Muscle of arm (tissue), 12 donors: ENCODE measurements around the gene MED20. TPM values are rescaled to one million over a fixed set of nuclear protein-coding genes. Genes with fewer than 3 reads are reported as not detected.

Experiments used
- DNase-seq: peaks from one replicate; pipeline ENCODE4 v3.0.0-alpha.2; 2013
- polyA plus RNA-seq, 12 donors: library from polyadenylated mRNA; unstranded; fragments of 120-200 nt; gene quantifications; one replicate each; pipeline ENCODE4 v1.2.1, GENCODE V29; 2013; ENCODE audit not compliant: insufficient read length in 12 of 12

The MED20 gene
- polyA plus RNA-seq, 12 donors = 15.6 to 22.6 (median 19.7) TPM; not detected in 1

DNA sequence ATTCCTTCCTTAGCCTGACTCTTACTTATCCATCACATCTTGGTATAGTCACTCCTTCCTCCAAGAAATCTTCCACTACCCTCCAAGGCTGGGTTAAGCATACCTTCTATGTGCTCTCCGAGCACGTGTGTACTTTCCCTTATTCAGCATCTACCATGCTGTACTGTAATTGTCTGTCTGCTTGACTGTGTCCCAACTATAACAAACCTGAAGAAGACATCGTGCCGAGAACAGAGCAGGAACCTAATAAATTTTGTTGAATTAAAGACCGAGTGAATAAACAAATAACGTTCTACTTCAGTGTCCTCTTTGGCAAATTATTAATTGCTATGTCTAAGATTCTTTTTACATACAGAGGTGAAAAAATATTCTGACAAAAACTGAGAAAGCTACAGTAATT lies 61.6 kb downstream of the MED20 start:
- no peak for DNase-seq

GRCh38 chr6:41858703-41859102 lies 62.2 kb downstream of the MED20 start:
- no peak for DNase-seq

Other genes with a start within 250 kb of the MED20 start
- gene TFEB, start 185.5 kb downstream of the MED20 start, polyA plus RNA-seq = 10 to 100 TPM in 1 of 12 donors, 1 to 10 TPM in 10, not detected in 1; 3.7 to 27.9 (median 6.0) TPM
- gene PGC, start 173.7 kb downstream of the MED20 start, polyA plus RNA-seq = not detected
- gene FRS3, start 141.2 kb downstream of the MED20 start, polyA plus RNA-seq = 10 to 100 TPM in 1 of 12 donors, 1 to 10 TPM in 10, not detected in 1; 5.7 to 11.9 (median 6.6) TPM
- 1 to 10 TPM in 10 of 12 donors, not detected in 2; 1.2 to 6.9 (median 2.5) TPM for gene PRICKLE4, start 140.4 kb downstream of the MED20 start, polyA plus RNA-seq
- gene TOMM6, start 133.4 kb downstream of the MED20 start, polyA plus RNA-seq = 100 to 1,000 TPM in 11 of 12 donors, not detected in 1; 130 to 199 (median 175) TPM
- 10 to 100 TPM in 1 of 12 donors, 1 to 10 TPM in 10, not detected in 1; 4.2 to 10.3 (median 5.1) TPM for gene USP49, start 25.8 kb downstream of the MED20 start, polyA plus RNA-seq
- 10 to 100 TPM in 10 of 12 donors, not detected in 2; 21.7 to 35.4 (median 32.0) TPM for gene BYSL, start 360 bp upstream of the MED20 start, polyA plus RNA-seq
- 10 to 100 TPM in 11 of 12 donors, not detected in 1; 58.5 to 82.8 (median 68.1) TPM for gene CCND3, start 20.7 kb upstream of the MED20 start, polyA plus RNA-seq
- gene TAF8, start 129.4 kb upstream of the MED20 start, polyA plus RNA-seq = 10 to 100 TPM in 11 of 12 donors, not detected in 1; 12.0 to 20.1 (median 14.8) TPM
- 10 to 100 TPM in 1 of 12 donors, 1 to 10 TPM in 3, under 1 TPM in 7, not detected in 1; 0.17 to 11.3 (median 0.53) TPM for gene C6orf132, start 221.5 kb upstream of the MED20 start, polyA plus RNA-seq